SHP77 treated with DMSO at 0.1 percent for 48 hours (cell line): ENCODE measurements around the gene GPR142.
"Not testable (repeated sequence)": the region's sequence is repeated elsewhere in the genome, so short reads cannot be mapped to it uniquely, and the experiment has no call there.

Experiments used
- DNase-seq: peaks from one replicate; lab custom pipeline; 2025; lab: John Stamatoyannopoulos, UW

The GPR142 gene

GRCh38 chr17:74393346-74393942 is 26.1 kb downstream of the GPR142 start:
- DNase-seq: no peak

- DNase-seq: no peak
These were observed 27.1 kb downstream of the GPR142 start for GRCh38 chr17:74394275-74394950.

GRCh38 chr17:74394977-74395376 is 27.7 kb downstream of the GPR142 start:
- DNase-seq: no peak

GRCh38 chr17:74396567-74396966 is 29.3 kb downstream of the GPR142 start:
- DNase-seq: no peak

GRCh38 chr17:74402048-74402447 is 34.7 kb downstream of the GPR142 start:
- no peak for DNase-seq

GRCh38 chr17:74403512-74404137 is 36.3 kb downstream of the GPR142 start:
- no peak for DNase-seq

- no peak for DNase-seq
These were observed 36.9 kb downstream of the GPR142 start for GRCh38 chr17:74404218-74404617.

- no peak for DNase-seq
These were observed 37.5 kb downstream of the GPR142 start for GRCh38 chr17:74404789-74405188.

GRCh38 chr17:74405311-74405710 is 38.0 kb downstream of the GPR142 start:
- not testable (repeated sequence) for DNase-seq

GRCh38 chr17:74407384-74407783 is 40.1 kb downstream of the GPR142 start:
- DNase-seq: no peak

- DNase-seq: peak; percentile 62
These were observed 41.0 kb downstream of the GPR142 start for GRCh38 chr17:74408262-74408661.

- peak; percentile 71 for DNase-seq
These were observed 41.5 kb downstream of the GPR142 start for GRCh38 chr17:74408815-74409214.

- no peak for DNase-seq
These were observed 42.7 kb downstream of the GPR142 start for GRCh38 chr17:74410001-74410443.

- DNase-seq: no peak
These were observed 45.3 kb downstream of the GPR142 start for GRCh38 chr17:74412581-74412980.

- no peak for DNase-seq
These were observed 46.2 kb downstream of the GPR142 start for GRCh38 chr17:74413491-74413890.

- no peak for DNase-seq
These were observed 47.2 kb downstream of the GPR142 start for GRCh38 chr17:74414510-74414909.

- DNase-seq: no peak
These were observed 48.5 kb downstream of the GPR142 start for GRCh38 chr17:74415608-74416396.

- no peak for DNase-seq
These were observed 50.1 kb downstream of the GPR142 start for GRCh38 chr17:74417178-74418045.

- DNase-seq: no peak
These were observed 52.7 kb downstream of the GPR142 start for GRCh38 chr17:74419928-74420411.
